ENCODE measurements around the gene CCDC192. TPM values are rescaled to one million over a fixed set of nuclear protein-coding genes. Genes with fewer than 3 reads are reported as not detected.
A peak's percentile ranks its signal among the peaks of the same experiment; 100 is the strongest.

Gene CCDC192
- total RNA-seq, 1 donor from 2014 or later = 0.31 TPM

DNA sequence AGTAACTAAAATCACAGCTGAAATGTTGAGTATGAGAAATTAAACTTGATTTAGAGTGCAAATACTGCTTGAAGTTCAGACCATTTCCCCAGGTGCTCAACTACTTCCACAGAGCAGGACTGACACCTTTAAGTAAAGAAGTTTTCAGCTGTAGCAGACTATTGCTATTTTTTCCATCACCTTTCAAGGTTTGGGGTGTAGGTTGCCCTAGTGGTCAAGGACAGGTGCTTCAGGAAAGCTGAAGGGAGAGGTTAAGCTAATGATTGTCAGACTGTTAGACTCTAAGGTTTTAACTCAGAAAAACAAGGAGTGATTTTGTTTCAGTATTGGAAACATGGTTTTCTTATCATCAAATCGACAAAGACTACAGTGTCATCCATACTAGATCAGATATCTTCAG is 162.1 kb downstream of the CCDC192 start:
- Mint-ChIP-seq H3K27ac (no peak overlapping the region), H3K36me3 (no peaks in the 10 kb centered on the region), H3K4me1 (ENCODE audit: unreplicated experiment) (peaks cover 9% of the 10 kb centered on the region), H3K4me3 (no peak overlapping the region), H3K9me3 (no peaks in the 10 kb centered on the region), H3K27me3 (no peaks in the 10 kb centered on the region)
- TF ChIP-seq CTCF (conservative IDR thresholded peaks at IDR 0.05) = peak; percentile 40
- DNase-seq (ENCODE audit: extremely low spot score, unreplicated experiment) = no peak

- no peak for TF ChIP-seq CTCF (conservative IDR thresholded peaks at IDR 0.05)
- Mint-ChIP-seq H3K36me3 (no peaks in the 10 kb centered on the region), H3K4me3 (no peak overlapping the region), H3K9me3 (no peaks in the 10 kb centered on the region), H3K27ac (peak overlapping the region; percentile 52), H3K4me1 (ENCODE audit: unreplicated experiment) (peaks cover 15% of the 10 kb centered on the region), H3K27me3 (no peaks in the 10 kb centered on the region)
- no peak for DNase-seq (ENCODE audit: extremely low spot score, unreplicated experiment)
Observed at GRCh38 chr5:127867022-127867783, 164.0 kb downstream of the CCDC192 start.

- TF ChIP-seq CTCF (conservative IDR thresholded peaks at IDR 0.05) = no peak
- no peak for DNase-seq (ENCODE audit: extremely low spot score, unreplicated experiment)
- Mint-ChIP-seq H3K36me3 (no peaks in the 10 kb centered on the region), H3K4me1 (ENCODE audit: unreplicated experiment) (peaks cover 25% of the 10 kb centered on the region), H3K9me3 (no peaks in the 10 kb centered on the region), H3K27ac (no peak overlapping the region), H3K27me3 (no peaks in the 10 kb centered on the region), H3K4me3 (no peak overlapping the region)
Observed at GRCh38 chr5:127870914-127871313, 167.7 kb downstream of the CCDC192 start.

- no peak for TF ChIP-seq CTCF (conservative IDR thresholded peaks at IDR 0.05)
- H3K4me3 Mint-ChIP-seq = no peak overlapping the region
- no peak for DNase-seq (ENCODE audit: extremely low spot score, unreplicated experiment)
- peaks cover 29% of the 10 kb centered on the region for H3K4me1 Mint-ChIP-seq (ENCODE audit: unreplicated experiment)
- H3K27me3 Mint-ChIP-seq = no peaks in the 10 kb centered on the region
- no peaks in the 10 kb centered on the region for H3K36me3 Mint-ChIP-seq
- H3K9me3 Mint-ChIP-seq = no peaks in the 10 kb centered on the region
- H3K27ac Mint-ChIP-seq = no peak overlapping the region
Observed at GRCh38 chr5:127871503-127872153, 168.4 kb downstream of the CCDC192 start.

GRCh38 chr5:127872494-127872893 is 169.3 kb downstream of the CCDC192 start:
- DNase-seq (ENCODE audit: extremely low spot score, unreplicated experiment) = no peak
- no peaks in the 10 kb centered on the region for H3K36me3 Mint-ChIP-seq
- no peak overlapping the region for H3K4me3 Mint-ChIP-seq
- H3K9me3 Mint-ChIP-seq = no peaks in the 10 kb centered on the region
- TF ChIP-seq CTCF (conservative IDR thresholded peaks at IDR 0.05) = no peak
- no peak overlapping the region for H3K27ac Mint-ChIP-seq
- H3K4me1 Mint-ChIP-seq (ENCODE audit: unreplicated experiment) = peaks cover 24% of the 10 kb centered on the region
- no peaks in the 10 kb centered on the region for H3K27me3 Mint-ChIP-seq

Measured in type B pancreatic cell (in vitro differentiated cells).